SK-N-SH treated with all-trans-retinoic acid at 6 μM for 48 hours (cell line): ENCODE data around the gene TNS3.

ENCODE experiments used
- ARNTL ChIP-seq: fragments of 450-650 bp; formaldehyde crosslinking; IDR thresholded peaks from 2 replicates; pipeline ENCODE4 v1.5.0; 2020; ENCODE audit warnings: low read depth, mild to moderate bottlenecking, moderate library complexity, borderline replicate concordance
- BACH2 ChIP-seq: fragments of 250-450 bp; sonication (Bioruptor Pico); IDR thresholded peaks from 2 replicates; pipeline ENCODE4 v1.9.0; 2021; ENCODE audit warnings: mild to moderate bottlenecking, borderline replicate concordance
- CREB5 ChIP-seq: fragments of 250-450 bp; sonication (Bioruptor Pico); IDR thresholded peaks from 2 replicates; pipeline ENCODE4 v1.5.1; 2020; ENCODE audit warnings: low read depth, mild to moderate bottlenecking, moderate library complexity
- CSRNP3 ChIP-seq: fragments of 250-450 bp; sonication (Bioruptor Pico); IDR thresholded peaks from 2 replicates; pipeline ENCODE4 v1.5.1; 2021; ENCODE audit warnings: mild to moderate bottlenecking, moderate library complexity
- ISL1 ChIP-seq: fragments of 250-450 bp; sonication (Bioruptor Pico); IDR thresholded peaks from 2 replicates; pipeline ENCODE4 v2.1.2; 2022; ENCODE audit warnings: mild to moderate bottlenecking, moderate library complexity
- POU6F1 ChIP-seq: fragments of 250-450 bp; sonication (Bioruptor Pico); IDR thresholded peaks from 2 replicates; pipeline ENCODE4 v1.8.0; 2021; ENCODE audit warnings: low read depth, mild to moderate bottlenecking, moderate library complexity, borderline replicate concordance
- SNAI2 ChIP-seq: fragments of 250-450 bp; sonication (Bioruptor Pico); IDR thresholded peaks from 2 replicates; pipeline ENCODE4 v1.5.0; 2020; ENCODE audit warnings: mild to moderate bottlenecking, moderate library complexity
- TCF4 ChIP-seq: fragments of 250-450 bp; sonication (Bioruptor Pico); IDR thresholded peaks from 2 replicates; pipeline ENCODE4 v1.8.0; 2021; ENCODE audit warnings: mild to moderate bottlenecking, moderate library complexity, borderline replicate concordance
- TSHZ2 ChIP-seq: fragments of 250-450 bp; sonication (Bioruptor Pico); IDR thresholded peaks from 2 replicates; pipeline ENCODE4 v1.5.0; 2020; ENCODE audit warnings: mild to moderate bottlenecking, moderate library complexity
- ZC3H10 ChIP-seq: fragments of 250-450 bp; sonication (Bioruptor Pico); IDR thresholded peaks from 2 replicates; pipeline ENCODE4 v1.5.1; 2021; ENCODE audit warnings: mild to moderate bottlenecking, moderate library complexity
- ZFP3 ChIP-seq: fragments of 250-450 bp; sonication (Bioruptor Pico); IDR thresholded peaks from 2 replicates; pipeline ENCODE4 v1.5.0; 2020; ENCODE audit warnings: mild to moderate bottlenecking, moderate library complexity
- ZNF70 ChIP-seq: fragments of 450-650 bp; formaldehyde crosslinking; IDR thresholded peaks from 2 replicates; pipeline ENCODE4 v1.5.0; 2020; ENCODE audit warnings: mild to moderate bottlenecking, moderate library complexity

GRCh38 chr7:47307311-47307710 is 274.6 kb downstream of the TNS3 start:
- no peak for TF ChIP-seq TSHZ2 (CRISPR knock-in tag)
- no peak for TF ChIP-seq BACH2 (CRISPR knock-in tag)
- no peak for TF ChIP-seq ARNTL (CRISPR knock-in tag)
- no peak for TF ChIP-seq TCF4
- TF ChIP-seq CREB5 (CRISPR knock-in tag) = no peak
- no peak for TF ChIP-seq POU6F1 (CRISPR knock-in tag)
- no peak for TF ChIP-seq ZFP3 (CRISPR knock-in tag)
- no peak for TF ChIP-seq ZC3H10 (CRISPR knock-in tag)
- TF ChIP-seq ZNF70 (CRISPR knock-in tag) = no peak
- TF ChIP-seq CSRNP3 (CRISPR knock-in tag) = no peak
- no peak for TF ChIP-seq SNAI2 (CRISPR knock-in tag)
- TF ChIP-seq ISL1 (CRISPR knock-in tag) = no peak
